DOHH2 (cell line): Measurements from ENCODE around the gene KHDC1.

ENCODE experiments used
- CTCF ChIP-seq: fragments of 200-600 bp; sonication (generic); IDR thresholded peaks from one replicate; pipeline ENCODE4 v1.5.1; 2014; ENCODE audit warnings: antibody characterized with exemption, mild to moderate bottlenecking, low read depth, low read length; ENCODE audit not compliant: poor library complexity, severe bottlenecking
- EZH2phosphoT487 ChIP-seq: fragments of 200-600 bp; sonication (generic); IDR thresholded peaks from 2 replicates; pipeline ENCODE4 v1.6.1; 2017; ENCODE audit warnings: borderline replicate concordance, mild to moderate bottlenecking, antibody characterized with exemption, low read length, moderate library complexity, mixed read lengths

GRCh38 chr6:73207221-73207837, 55.7 kb downstream of the KHDC1 start:
- TF ChIP-seq CTCF (no peak), EZH2phosphoT487 (no peak)
